SK-N-SH treated with all-trans-retinoic acid at 6 μM for 48 hours (cell line): ENCODE data around the gene THSD4.

Experiments
- ATAC-seq: fragments of 200-7000 bp; cut with Tn5 transposase; 3 replicates; pipeline ENCODE4 v1.9.1; 2020; ENCODE audit warnings: mild to moderate bottlenecking, moderate library complexity
- ARNTL ChIP-seq: fragments of 450-650 bp; formaldehyde crosslinking; IDR thresholded peaks from 2 replicates; pipeline ENCODE4 v1.5.0; 2020; ENCODE audit warnings: low read depth, mild to moderate bottlenecking, moderate library complexity, borderline replicate concordance
- CSDC2 ChIP-seq: fragments of 250-450 bp; sonication (Bioruptor Pico); IDR thresholded peaks from 2 replicates; pipeline ENCODE4 v1.5.0; 2020; ENCODE audit warnings: mild to moderate bottlenecking, moderate library complexity
- CSRNP3 ChIP-seq: fragments of 250-450 bp; sonication (Bioruptor Pico); IDR thresholded peaks from 2 replicates; pipeline ENCODE4 v1.5.1; 2021; ENCODE audit warnings: mild to moderate bottlenecking, moderate library complexity
- ESRRG ChIP-seq: fragments of 250-450 bp; sonication (Bioruptor Pico); IDR thresholded peaks from 2 replicates; pipeline ENCODE4 v1.6.1; 2021; ENCODE audit warnings: mild to moderate bottlenecking
- GLIS3 ChIP-seq: fragments of 250-450 bp; sonication (Bioruptor Pico); IDR thresholded peaks from 2 replicates; pipeline ENCODE4 v1.5.0; 2020; ENCODE audit warnings: mild to moderate bottlenecking, moderate library complexity
- ISL1 ChIP-seq: fragments of 250-450 bp; sonication (Bioruptor Pico); IDR thresholded peaks from 2 replicates; pipeline ENCODE4 v2.1.2; 2022; ENCODE audit warnings: mild to moderate bottlenecking, moderate library complexity
- OSR1 ChIP-seq: fragments of 250-450 bp; sonication (Bioruptor Pico); IDR thresholded peaks from 2 replicates; pipeline ENCODE4 v1.8.0; 2022; ENCODE audit warnings: moderate library complexity, mild to moderate bottlenecking, inconsistent platforms
- PATZ1 ChIP-seq: fragments of 250-450 bp; sonication (Bioruptor Pico); IDR thresholded peaks from 2 replicates; pipeline ENCODE4 v1.8.0; 2020; ENCODE audit warnings: mild to moderate bottlenecking, moderate library complexity, borderline replicate concordance
- POU6F1 ChIP-seq: fragments of 250-450 bp; sonication (Bioruptor Pico); IDR thresholded peaks from 2 replicates; pipeline ENCODE4 v1.8.0; 2021; ENCODE audit warnings: low read depth, mild to moderate bottlenecking, moderate library complexity, borderline replicate concordance
- PPARA ChIP-seq: fragments of 250-450 bp; sonication (Bioruptor Pico); IDR thresholded peaks from 2 replicates; pipeline ENCODE4 v1.5.0; 2020; ENCODE audit warnings: mild to moderate bottlenecking, borderline replicate concordance
- RARB ChIP-seq: fragments of 250-450 bp; sonication (Bioruptor Pico); IDR thresholded peaks from 2 replicates; pipeline ENCODE4 v1.8.0; 2021; ENCODE audit warnings: mild to moderate bottlenecking, moderate library complexity
- SNAI2 ChIP-seq: fragments of 250-450 bp; sonication (Bioruptor Pico); IDR thresholded peaks from 2 replicates; pipeline ENCODE4 v1.5.0; 2020; ENCODE audit warnings: mild to moderate bottlenecking, moderate library complexity
- TOX ChIP-seq: fragments of 250-450 bp; sonication (Bioruptor Pico); IDR thresholded peaks from 2 replicates; pipeline ENCODE4 v1.8.0; 2021; ENCODE audit warnings: mild to moderate bottlenecking, moderate library complexity, borderline replicate concordance
- ZC3H10 ChIP-seq: fragments of 250-450 bp; sonication (Bioruptor Pico); IDR thresholded peaks from 2 replicates; pipeline ENCODE4 v1.5.1; 2021; ENCODE audit warnings: mild to moderate bottlenecking, moderate library complexity
- ZFP3 ChIP-seq: fragments of 250-450 bp; sonication (Bioruptor Pico); IDR thresholded peaks from 2 replicates; pipeline ENCODE4 v1.5.0; 2020; ENCODE audit warnings: mild to moderate bottlenecking, moderate library complexity
- ZFP30 ChIP-seq: fragments of 450-650 bp; formaldehyde crosslinking; IDR thresholded peaks from 2 replicates; pipeline ENCODE4 v1.5.0; 2022; ENCODE audit warnings: mild to moderate bottlenecking, moderate library complexity
- ZNF565 ChIP-seq: fragments of 450-650 bp; formaldehyde crosslinking; conservative IDR thresholded peaks from 2 replicates; pipeline ENCODE4 v1.5.0; 2020; ENCODE audit warnings: low read depth, mild to moderate bottlenecking, moderate library complexity
- ZNF70 ChIP-seq: fragments of 450-650 bp; formaldehyde crosslinking; IDR thresholded peaks from 2 replicates; pipeline ENCODE4 v1.5.0; 2020; ENCODE audit warnings: mild to moderate bottlenecking, moderate library complexity
- TF ChIP-seq, protein P1 (sequence below): fragments of 250-450 bp; sonication (Bioruptor Pico); IDR thresholded peaks from 2 replicates; pipeline ENCODE4 v1.5.0; 2020; ENCODE audit warnings: mild to moderate bottlenecking, moderate library complexity
- TF ChIP-seq, protein P2 (sequence below): fragments of 250-450 bp; sonication (Bioruptor Pico); IDR thresholded peaks from 2 replicates; pipeline ENCODE4 v1.5.1; 2020; ENCODE audit warnings: low read depth, mild to moderate bottlenecking, moderate library complexity

THSD4 gene

DNA sequence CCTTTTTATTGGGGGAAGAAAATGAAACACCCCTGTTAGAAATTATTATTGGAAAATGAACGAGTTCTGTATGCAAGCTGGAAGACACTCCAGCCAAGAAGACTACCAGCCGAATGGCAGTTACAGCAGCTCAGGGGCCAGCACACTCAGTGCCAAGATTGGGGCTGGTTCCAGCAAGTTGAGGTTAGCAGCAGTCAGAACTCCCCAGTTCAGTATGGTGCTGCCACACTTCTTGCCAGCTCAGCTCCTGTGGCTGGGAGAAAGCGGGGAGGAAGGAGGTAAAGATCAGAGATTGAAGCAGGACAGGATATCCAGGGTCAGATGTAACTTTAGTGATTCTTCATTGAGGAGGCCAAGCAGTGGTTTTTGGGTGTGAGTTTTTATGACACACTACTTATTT is 414.8 kb downstream of the THSD4 start:
- ATAC-seq = no peak
- TF ChIP-seq, protein P1, sequence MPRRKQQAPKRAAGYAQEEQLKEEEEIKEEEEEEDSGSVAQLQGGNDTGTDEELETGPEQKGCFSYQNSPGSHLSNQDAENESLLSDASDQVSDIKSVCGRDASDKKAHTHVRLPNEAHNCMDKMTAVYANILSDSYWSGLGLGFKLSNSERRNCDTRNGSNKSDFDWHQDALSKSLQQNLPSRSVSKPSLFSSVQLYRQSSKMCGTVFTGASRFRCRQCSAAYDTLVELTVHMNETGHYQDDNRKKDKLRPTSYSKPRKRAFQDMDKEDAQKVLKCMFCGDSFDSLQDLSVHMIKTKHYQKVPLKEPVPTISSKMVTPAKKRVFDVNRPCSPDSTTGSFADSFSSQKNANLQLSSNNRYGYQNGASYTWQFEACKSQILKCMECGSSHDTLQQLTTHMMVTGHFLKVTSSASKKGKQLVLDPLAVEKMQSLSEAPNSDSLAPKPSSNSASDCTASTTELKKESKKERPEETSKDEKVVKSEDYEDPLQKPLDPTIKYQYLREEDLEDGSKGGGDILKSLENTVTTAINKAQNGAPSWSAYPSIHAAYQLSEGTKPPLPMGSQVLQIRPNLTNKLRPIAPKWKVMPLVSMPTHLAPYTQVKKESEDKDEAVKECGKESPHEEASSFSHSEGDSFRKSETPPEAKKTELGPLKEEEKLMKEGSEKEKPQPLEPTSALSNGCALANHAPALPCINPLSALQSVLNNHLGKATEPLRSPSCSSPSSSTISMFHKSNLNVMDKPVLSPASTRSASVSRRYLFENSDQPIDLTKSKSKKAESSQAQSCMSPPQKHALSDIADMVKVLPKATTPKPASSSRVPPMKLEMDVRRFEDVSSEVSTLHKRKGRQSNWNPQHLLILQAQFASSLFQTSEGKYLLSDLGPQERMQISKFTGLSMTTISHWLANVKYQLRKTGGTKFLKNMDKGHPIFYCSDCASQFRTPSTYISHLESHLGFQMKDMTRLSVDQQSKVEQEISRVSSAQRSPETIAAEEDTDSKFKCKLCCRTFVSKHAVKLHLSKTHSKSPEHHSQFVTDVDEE (CRISPR knock-in tag) = no peak
- no peak for TF ChIP-seq ZNF565 (CRISPR knock-in tag)
- no peak for TF ChIP-seq POU6F1 (CRISPR knock-in tag)
- TF ChIP-seq ZFP3 = no peak
- TF ChIP-seq TOX (CRISPR knock-in tag) = no peak
- TF ChIP-seq ESRRG (CRISPR knock-in tag) = no peak
- TF ChIP-seq CSDC2 (CRISPR knock-in tag) = no peak
- TF ChIP-seq, protein P2, sequence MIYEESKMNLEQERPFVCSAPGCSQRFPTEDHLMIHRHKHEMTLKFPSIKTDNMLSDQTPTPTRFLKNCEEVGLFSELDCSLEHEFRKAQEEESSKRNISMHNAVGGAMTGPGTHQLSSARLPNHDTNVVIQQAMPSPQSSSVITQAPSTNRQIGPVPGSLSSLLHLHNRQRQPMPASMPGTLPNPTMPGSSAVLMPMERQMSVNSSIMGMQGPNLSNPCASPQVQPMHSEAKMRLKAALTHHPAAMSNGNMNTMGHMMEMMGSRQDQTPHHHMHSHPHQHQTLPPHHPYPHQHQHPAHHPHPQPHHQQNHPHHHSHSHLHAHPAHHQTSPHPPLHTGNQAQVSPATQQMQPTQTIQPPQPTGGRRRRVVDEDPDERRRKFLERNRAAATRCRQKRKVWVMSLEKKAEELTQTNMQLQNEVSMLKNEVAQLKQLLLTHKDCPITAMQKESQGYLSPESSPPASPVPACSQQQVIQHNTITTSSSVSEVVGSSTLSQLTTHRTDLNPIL (CRISPR knock-in tag) = no peak
- TF ChIP-seq ZC3H10 = no peak
- no peak for TF ChIP-seq CSRNP3
- TF ChIP-seq ARNTL (CRISPR knock-in tag) = no peak
- no peak for TF ChIP-seq ZNF70 (CRISPR knock-in tag)
- TF ChIP-seq RARB = no peak
- TF ChIP-seq ISL1 = no peak
- TF ChIP-seq SNAI2 (CRISPR knock-in tag) = no peak
- TF ChIP-seq PATZ1 (CRISPR knock-in tag) = no peak
- no peak for TF ChIP-seq PPARA (CRISPR knock-in tag)
- no peak for TF ChIP-seq OSR1 (CRISPR knock-in tag)
- TF ChIP-seq ZFP30 (CRISPR knock-in tag) = no peak

- no peak for ATAC-seq
- TF ChIP-seq, protein P1 (CRISPR knock-in tag) = no peak
- TF ChIP-seq PPARA (CRISPR knock-in tag) (no peak), ARNTL (CRISPR knock-in tag) (no peak), GLIS3 (no peak), SNAI2 (CRISPR knock-in tag) (no peak), PATZ1 (CRISPR knock-in tag) (no peak), POU6F1 (CRISPR knock-in tag) (no peak), ZC3H10 (no peak), RARB (no peak), TOX (CRISPR knock-in tag) (no peak), CSRNP3 (no peak), CSDC2 (CRISPR knock-in tag) (no peak)
These were observed 417.7 kb downstream of the THSD4 start for GRCh38 chr15:71532994-71533393.
